NCI-H82 treated with DMSO at 0.1 percent for 48 hours (cell line): Measurements from ENCODE around the gene ZMYM3.

Experiments
- DNase-seq: peaks from one replicate; lab custom pipeline; 2025; ENCODE audit not compliant: unreplicated experiment; lab: John Stamatoyannopoulos, UW

The ZMYM3 gene

DNA sequence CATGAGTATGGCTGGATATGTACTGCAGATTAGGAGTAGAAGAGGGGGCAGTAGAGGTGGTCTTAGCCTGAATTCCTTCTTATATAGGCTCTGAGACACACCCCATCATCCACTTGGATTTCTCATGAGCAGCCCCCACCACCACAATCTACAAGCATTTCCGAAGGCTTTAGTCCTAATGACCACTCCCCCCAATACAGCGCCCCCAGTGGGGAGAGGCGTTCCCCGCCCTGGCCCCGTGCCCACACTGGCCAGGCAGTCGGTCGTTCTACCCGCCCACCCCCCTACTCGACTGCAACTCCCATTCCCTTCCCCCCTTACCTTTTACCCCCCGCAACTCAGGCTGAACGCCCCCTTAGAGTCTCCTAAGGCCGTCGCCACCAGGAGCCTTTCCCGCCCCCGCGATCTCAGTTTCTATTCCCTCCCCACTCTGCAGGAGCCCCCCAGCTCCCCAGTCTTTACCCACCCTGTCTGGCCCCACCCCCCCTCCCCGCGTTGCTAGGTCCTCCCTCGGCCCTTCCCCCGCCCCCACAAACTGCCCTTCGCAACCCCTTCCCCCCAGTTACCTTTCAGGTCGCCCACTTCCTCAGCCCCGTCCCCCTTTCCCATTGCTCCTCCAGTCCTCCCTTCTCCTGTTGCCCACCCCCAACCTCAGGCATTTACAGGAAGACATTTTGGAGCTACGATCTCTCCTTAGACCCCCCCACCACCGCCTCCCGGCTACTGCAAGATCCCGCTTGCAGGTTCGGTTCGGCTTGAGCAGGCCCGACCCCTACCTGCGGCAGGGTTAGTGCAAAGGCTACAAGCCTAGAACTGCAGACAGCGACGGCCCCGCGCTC lies 468 bp downstream of the ZMYM3 start:
- peak; percentile 44 for DNase-seq

DNA sequence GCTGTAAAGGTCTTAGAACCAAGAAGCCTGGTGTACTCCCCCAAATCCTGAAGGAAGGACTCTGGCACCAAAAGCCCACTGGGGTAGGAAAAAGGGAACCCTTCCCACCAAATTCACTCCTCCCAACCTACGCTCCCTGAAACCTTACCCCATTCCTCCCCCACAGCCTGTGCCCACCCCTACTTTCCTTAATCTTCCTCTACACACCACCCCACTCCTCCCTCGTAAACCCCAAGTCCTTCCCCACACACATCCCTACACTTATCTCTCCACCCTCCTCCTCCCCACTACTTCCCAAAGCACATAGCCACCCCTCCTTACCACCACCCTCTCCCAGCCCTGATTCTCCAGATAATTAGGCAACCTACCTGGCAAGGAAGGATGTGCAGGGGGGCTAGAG lies 1.7 kb downstream of the ZMYM3 start:
- DNase-seq = no peak

DNA sequence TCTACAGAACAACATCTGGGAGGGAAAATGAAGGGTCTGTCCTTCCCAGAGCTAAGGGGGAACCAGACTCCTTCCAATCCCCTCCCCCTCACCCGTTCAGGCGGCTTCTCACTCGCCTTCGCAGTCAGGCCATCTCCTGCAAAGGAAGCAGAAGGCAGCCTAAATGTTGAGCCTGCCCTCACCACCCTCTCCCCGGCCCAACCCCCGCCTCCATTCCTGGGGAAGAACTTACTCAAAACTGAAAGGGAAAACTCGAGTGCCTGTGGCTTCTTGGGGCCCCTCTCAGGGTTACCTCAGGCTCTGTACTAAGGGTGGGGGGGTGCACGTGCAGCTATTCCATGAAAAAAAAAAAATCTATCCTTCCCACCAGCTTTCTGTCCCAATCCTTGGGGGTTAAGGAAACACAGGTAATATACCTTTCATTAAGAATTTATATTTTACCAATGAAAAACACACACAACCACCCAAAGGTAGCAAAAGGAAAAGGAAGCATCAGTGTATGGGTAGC lies 2.4 kb downstream of the ZMYM3 start:
- DNase-seq = no peak

DNA sequence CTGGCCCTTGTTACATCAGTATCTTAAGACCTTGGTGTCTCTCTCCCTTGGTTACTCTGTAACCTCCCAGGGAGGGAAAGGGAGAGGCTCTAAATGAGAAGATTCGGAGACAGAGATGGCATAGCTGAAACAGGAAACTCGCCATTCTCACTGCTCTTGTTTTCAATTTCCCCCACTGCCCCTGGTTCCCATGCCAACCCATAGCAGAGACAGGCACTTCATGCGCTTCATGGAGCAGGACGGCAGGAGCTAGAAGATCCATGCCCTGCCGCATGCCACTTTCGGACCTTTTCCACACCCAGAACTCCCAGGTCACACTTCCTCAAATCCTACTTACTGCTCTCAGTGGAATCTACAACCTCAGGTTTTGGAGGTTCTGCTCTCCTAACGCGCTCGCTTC lies 3.1 kb downstream of the ZMYM3 start:
- no peak for DNase-seq

DNA sequence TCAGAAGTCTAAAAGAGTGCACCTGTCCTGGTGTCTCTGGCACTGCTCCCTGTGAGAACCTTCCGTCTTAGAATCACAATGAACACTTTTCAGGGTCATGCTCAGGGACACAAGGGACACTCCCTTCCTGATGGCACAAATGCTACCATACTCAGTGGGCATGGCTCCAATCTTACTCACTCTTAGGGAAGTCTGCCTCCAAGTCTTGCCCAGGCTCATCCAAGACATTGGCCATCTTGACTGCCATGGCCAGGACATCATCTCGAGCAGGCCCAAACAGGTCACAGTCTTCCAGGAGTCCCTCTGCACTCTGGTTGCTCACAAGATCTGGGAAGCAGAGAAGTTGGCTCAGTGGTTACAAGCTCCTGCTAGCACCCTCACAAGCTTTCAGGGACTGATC lies 8.8 kb downstream of the ZMYM3 start:
- DNase-seq = no peak

DNA sequence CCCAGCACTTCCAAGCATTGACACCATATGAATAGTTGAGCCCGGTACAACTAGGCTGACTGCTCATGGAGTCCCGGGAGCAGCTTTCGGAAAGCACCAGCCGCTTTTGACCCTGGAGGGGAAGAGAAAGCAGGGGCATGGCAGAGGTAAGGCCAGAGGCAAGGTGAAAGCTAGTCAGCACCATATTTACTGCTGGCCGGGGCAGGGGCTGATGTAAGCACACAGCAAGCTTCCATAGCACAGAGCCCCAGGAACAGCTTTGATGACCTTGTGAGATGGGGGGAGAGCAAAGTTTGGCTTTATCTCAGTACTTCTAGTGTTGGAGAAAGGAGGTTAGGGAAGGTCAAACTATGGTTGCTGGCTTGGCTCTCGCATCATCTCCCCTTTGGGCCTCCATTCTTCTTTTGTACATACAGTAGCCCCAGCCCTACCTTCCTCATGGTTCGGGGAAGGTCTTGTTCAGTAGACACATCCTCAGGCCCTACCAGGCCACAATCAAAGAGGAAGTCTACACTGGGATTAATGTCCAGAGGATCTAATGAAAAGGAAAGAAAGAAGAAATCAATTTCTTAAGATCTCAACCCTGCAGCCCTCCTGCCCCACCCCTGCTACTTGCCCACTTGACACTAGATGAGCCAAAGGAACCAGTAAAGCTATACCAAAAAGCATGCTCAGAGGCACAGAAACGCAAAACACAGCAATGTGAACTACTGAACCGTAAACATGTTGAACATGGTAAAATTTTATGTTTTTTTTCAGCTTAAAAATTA lies 9.4 kb downstream of the ZMYM3 start:
- DNase-seq = no peak

DNA sequence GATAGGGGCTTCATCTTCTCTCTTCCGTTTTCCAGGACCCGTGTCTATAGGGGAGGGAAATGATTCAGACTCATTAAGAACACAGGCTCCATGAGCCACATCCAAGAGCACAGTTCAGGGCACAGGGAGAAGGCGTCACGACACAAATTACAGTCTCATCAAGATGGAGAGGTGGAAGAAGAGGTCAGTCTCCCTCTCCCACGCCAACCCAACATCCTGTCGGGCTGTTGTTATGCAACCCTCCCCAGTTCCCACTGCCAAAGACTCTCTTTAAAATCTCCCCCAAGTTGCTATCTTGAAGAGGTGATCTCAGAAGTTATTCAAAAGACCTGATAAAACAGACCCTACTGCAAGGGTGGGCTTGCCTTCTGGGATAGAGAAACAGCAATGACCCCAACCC lies 12.6 kb downstream of the ZMYM3 start:
- no peak for DNase-seq

DNA sequence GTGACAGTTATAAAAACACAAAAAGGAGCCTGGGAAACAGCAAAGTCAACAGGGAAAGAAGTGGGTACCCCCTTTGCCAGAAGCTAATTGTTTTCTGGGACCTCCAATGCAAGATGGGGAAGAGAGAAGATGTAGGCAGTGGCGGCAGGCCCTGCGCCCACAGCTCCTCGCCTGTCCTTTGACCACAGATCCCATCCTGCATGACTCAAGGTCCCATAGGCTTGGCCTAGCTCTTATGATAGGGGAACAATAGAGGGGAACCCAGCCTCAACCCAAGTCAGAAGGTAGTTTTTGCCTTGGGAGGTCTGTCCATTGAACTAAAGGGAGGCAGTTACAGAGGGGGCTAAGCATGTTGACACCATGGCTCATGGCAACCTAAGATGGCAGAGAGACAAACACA lies 14.2 kb downstream of the ZMYM3 start:
- DNase-seq = no peak

DNA sequence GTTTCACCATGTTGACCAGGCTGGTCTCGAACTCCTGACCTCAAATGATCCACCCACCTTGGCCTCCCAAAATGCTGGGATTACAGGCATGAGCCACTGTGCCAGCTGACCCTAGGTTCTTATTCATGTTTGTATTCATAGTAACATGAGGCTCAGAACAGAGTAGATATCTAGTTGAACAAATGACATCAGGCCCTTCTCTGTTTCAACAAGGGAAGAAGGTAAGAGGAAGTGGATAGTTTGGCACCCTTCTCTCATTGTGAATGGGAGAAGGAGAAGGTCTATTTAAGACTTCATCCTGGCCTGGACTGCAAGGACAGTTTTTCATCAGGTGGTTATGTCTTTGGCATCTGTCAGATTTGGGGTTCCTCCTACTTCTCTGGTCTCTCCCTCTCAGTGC lies 17.1 kb downstream of the ZMYM3 start:
- DNase-seq = no peak

DNA sequence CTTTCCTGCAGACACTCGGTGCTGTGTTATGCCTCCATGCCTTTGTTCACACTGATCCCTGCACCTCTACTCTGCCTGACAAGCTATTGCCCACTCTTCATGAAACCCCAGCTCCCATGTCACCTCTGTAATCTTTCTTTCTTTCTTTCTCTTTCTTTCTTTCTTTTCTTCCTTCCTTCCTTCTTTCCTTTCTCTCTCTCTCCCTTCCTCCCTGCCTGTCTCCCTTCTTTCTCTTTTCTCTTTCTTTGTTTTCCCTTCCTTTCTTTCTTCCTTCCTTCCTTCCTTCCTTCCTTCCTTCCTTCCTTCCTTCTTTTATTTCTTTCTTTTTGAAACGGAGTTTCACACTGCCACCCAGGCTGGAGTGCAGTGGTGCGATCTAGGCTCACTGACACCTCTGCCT lies 18.5 kb downstream of the ZMYM3 start:
- no peak for DNase-seq

DNA sequence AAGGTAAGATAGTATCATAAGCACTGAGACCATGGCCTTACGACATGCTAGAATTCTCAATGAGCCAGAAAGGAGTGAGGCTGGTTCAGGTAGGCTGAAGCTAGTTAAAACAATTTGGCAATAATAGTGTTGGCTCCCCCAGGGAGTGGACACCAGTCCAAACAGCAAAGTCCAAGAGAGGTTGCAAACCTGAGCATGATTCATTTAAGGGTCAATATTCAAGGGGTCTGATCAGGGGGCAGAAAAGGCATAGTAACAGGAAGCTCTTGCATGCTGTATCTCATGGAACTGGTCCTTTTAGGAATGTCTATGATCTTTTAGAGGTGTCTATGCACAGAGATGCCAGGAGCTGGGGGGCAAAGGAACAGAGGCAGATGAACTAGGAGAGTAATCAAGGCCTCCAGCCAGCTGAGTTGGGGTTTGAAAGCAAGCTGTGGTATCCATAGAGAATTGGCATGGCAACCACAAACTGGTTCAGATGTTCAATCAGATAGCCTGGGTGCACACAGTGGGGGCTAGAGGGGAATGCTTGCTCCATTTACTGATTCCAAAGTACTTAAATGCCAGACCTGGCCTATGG lies 25.8 kb downstream of the ZMYM3 start:
- no peak for DNase-seq

DNA sequence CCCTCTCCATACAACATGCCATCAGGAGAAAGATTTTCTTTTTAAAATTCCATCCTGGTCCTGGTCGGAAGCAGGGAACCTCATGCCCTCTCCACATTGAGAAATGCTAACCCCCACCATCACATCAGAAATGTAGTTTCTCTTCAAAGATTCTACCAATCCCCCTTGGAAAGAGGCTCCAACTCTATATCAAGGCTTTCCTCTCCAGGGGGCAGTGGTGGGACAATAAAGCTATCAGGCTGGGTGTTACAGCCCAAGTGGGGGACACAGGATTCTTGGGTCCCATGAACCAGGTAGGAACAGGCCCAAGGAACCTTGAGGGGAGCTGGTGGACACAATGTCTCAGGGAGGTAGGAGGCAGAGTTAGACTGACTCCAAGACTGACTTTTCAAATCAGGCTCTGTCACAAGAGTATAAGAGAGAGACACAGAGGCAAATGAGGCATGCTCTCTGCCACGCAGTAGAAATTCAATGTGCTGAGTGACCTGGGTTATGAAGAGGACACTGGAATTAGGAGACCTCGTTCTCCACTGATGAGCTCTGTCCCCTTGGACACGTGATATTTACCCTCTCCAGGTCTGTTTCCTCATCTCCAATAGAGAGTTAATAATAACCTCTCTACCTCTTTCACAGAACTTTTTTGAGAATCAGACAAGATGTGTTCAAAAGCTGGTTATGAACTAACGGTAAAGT lies 26.4 kb downstream of the ZMYM3 start:
- DNase-seq = no peak

DNA sequence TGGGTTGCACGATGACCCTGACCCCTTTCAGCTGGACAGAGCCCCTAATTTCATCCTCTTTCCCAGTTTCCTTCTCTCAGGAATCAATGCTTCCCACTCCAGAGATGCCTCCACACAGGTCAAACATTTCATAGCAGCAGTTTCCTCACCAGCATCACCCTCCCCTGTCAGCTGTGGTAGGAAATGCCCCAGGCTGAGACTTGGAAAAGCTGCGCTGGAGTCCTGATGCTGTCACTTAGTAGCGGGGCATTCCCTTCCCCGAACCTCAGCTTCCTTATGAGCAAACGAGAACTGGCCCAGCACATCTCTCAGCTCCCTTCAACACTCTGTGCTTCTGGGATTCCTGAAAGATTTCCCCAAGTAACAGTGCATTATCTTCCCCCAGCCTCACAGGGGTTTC lies 28.3 kb downstream of the ZMYM3 start:
- no peak for DNase-seq

DNA sequence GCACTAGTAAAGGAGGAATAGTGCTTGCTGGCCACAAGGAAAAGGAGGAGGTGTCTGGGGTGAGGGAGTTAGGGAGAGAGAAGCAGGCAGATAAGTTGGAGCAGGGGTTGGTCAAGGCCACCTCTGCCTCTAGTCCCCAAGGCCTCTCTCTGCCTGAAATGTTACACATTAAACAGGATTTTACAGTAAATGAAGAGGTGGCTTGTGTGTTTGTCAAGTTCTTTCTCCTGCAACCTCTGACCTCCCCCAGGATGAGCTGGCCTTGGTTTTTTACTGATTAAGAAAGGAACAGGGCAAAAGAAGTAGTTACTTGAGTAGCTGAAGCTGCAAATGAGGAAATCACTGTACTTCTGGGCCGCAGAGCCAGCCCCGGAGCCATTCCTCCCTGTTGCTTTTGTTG lies 28.9 kb downstream of the ZMYM3 start:
- no peak for DNase-seq

DNA sequence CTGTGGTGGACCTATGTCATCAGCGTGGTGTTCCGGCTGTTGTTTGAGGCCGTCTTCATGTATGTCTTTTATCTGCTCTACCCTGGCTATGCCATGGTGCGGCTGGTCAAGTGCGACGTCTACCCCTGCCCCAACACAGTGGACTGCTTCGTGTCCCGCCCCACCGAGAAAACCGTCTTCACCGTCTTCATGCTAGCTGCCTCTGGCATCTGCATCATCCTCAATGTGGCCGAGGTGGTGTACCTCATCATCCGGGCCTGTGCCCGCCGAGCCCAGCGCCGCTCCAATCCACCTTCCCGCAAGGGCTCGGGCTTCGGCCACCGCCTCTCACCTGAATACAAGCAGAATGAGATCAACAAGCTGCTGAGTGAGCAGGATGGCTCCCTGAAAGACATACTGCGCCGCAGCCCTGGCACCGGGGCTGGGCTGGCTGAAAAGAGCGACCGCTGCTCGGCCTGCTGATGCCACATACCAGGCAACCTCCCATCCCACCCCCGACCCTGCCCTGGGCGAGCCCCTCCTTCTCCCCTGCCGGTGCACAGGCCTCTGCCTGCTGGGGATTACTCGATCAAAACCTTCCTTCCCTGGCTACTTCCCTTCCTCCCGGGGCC lies 29.7 kb downstream of the ZMYM3 start:
- no peak for DNase-seq

DNA sequence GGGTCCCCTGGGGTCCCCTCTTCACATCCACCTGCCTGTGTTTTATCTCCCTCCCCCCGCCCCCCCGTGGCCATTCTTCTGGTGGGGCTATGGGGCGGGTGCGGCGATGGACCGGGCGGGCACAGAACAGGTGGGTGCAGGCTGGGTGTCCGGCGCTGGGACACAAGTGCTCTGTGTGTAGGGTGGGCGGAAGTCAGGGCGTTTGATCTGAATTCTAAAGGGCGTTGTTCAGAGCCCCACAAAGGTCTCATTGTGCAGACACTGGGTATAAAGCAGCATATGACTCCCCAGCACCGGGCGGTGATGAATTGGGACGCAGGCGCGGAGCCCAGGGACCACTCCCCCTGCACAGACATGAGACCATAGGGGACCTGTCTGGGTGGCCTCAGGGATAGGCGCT lies 31.0 kb downstream of the ZMYM3 start, which contains the start of gene GJB1:
GJB1 (plus strand) TSS at position 296 of the 400 bp plus-strand sequence. CDS start 484 bp downstream, outside the sequence.
- no peak for DNase-seq

DNA sequence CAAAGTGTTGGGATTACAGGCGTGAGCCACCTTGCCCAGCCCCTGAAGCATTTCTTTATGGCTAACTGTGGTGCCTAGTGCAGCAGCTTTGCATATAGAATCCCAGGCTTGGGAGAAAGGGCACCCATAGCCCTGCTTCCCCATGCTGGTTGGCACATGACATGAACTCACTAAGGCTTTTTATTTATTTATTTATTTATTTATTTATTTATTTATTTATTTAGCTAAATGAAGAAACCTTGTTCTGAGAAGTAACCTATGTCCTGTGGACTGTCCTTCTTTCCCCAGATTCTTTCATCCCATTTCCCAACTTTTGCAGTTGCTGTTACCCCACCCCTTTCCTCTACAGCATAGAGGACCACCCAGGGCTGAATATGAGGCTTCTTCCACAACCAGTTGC lies 32.8 kb downstream of the ZMYM3 start:
- DNase-seq = no peak

DNA sequence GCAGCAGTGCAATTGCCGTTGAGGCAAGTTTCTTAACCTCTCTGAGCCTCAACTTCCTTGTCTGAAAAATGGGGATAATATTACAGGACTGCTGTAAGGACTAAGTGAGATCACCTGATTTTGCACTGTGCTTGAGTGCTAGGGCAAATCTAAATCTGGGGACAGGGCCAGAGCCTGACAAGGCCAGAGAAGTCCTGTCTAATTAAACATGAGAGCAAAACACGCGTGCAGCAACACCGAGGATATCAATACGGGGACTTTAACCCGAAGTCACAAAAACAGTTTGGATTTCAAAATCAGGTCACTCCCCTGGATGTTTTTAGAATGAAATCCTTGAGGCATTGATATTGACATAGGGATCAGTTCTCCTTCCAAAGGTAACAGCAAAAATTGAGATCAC lies 36.6 kb downstream of the ZMYM3 start:
- no peak for DNase-seq

DNA sequence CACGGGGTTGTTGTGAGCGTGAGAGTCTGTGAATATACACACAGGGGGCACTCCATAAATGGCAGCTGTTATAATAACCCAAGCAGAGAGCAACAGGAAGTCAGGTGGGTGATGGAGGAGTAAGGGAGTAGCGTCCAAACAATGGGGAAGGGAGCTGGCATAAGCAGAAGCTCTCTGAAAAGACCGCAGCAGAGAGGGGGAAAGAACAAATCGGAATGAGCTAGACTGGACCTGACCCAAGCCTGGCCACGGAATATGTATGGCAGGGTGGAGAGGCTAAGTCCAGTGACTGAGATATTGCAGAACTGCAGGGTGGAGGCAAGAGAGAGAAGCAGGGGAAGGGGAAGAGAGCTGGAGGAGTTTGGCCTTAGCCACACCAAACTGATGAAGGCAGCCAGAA lies 37.5 kb downstream of the ZMYM3 start:
- no peak for DNase-seq

DNA sequence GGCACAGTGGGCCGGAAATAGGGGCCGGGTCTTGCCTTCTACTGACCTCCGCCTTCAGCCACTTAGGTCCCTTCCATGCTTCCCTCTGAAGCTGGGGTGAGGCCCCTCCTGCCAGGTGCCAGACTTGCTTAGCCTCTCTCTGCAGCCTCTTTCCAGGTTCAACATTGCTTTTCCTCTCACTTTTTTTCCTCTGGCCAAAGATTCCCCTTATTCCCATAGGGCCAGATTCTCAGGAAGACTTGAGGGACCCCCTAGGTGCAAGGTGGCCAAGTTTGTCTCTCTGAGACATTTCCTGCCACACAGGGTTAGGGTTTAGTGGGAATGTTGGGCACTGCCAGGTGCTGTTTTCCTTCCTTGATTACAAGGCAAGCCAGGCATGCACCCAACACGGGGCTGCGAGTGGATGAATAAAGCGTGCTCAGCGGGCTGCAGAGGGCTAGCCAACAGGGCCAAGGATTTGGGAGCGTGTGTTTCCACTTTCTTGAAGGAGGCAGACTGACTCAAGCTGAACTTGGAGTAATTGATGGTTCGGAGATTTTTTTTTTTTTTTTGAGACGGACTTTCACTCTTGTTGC lies 38.5 kb downstream of the ZMYM3 start:
- DNase-seq = no peak
